ENCODE measurements around the gene TMEM175.

DNA sequence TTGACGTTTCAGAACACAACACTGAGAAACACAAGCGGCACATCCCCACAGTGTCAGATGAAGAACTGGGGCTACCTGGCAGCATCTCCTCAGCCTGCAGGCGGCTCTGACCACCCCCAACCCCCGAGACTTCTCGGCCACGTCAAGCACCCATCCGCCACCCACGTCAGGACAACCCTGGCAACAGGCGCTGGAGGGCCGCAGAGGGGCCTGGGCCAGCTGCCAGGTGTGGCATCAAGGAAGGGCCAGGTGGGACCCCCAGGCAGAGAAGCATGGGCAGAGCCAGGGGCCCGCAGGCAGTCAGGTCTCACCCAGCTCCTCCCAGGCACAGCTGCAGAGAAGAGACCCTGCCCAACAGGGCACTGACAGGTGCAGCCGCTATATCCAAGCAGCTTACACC lies 22.4 kb upstream of the TMEM175 start:
- TF ChIP-seq EZH2phosphoT487 (IDR thresholded peaks at IDR 0.05; ENCODE audit: insufficient read depth, low read depth) (no peak), EZH2 (IDR thresholded peaks at IDR 0.05; ENCODE audit: insufficient read depth, poor library complexity, severe bottlenecking) (no peak)

Measured in GM23248 (cell line).